ES-I3 (cell line): ENCODE measurements around the gene HSPB2.

Experiments
- H3K36me3 ChIP-seq: 2 replicates; pipeline ENCODE4 v1.6.1; 2013; ENCODE audit warnings: mild to moderate bottlenecking, low read length, control low read depth, moderate library complexity; ENCODE audit not compliant: insufficient read depth
- H3K4me1 ChIP-seq: 2 replicates; pipeline ENCODE4 v1.6.1; 2013; ENCODE audit warnings: mild to moderate bottlenecking, control low read depth, low read length; ENCODE audit not compliant: insufficient read depth
- H3K9ac ChIP-seq: 2 replicates; pipeline ENCODE4 v1.6.1; 2013; ENCODE audit warnings: low read depth, mild to moderate bottlenecking, low read length, moderate library complexity
- H3K9me3 ChIP-seq: 2 replicates; pipeline ENCODE4 v1.6.1; 2013; ENCODE audit warnings: mild to moderate bottlenecking, low read length, moderate library complexity; ENCODE audit not compliant: control insufficient read depth, insufficient read depth

Gene HSPB2

DNA sequence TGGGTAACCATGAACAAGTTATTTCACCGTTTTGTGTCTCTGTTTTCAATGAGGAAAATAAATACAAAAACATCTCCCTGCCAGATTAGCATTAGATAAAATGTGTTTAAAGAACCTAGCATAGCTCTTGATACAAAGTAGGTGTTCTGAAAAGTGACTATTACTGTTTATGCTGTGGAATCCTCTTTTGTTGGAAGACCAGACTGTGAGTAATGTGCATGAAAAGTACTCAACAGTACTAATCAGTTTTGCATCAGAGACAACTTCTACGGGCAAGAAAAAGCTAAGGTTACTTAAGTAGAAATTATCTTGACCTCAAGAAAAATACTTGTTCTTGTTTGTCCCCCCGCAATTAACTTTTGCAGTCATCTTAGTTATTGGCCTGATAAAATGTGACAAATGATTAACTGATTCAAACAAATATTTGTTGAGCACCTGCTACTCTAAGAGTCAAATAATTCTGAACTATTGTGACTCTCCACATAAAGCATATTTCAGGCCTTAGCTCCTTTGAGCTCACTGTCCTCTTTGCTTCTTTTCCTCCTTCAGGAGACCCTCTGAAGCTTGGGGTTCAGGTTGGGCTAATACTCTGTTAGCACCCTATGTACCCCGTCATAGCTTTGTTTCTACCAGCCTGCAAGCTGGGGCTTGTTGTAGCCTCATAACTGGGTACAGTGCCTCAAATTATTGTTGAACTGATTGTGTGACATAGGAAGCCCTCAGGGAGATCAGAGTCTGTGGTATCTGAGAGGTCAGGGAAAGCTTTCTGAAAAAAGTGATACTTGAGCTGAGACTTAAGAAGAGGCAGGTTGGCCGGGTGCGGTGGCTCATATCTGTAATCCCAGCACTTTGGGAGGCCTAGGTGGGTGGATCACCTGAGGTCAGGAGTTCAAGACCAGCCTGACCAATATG, 49.1 kb downstream of the HSPB2 start:
- Histone ChIP-seq H3K36me3 (no peaks in the 10 kb centered on the region), H3K4me1 (peaks cover 12% of the 10 kb centered on the region), H3K9me3 (no peaks in the 10 kb centered on the region), H3K9ac (no peak overlapping the region)
